Measurements from ENCODE around the gene POP7. TPM values are rescaled to one million over a fixed set of nuclear protein-coding genes. Genes with fewer than 3 reads are reported as not detected.
"Not testable (repeated sequence)": the region's sequence is repeated elsewhere in the genome, so short reads cannot be mapped to it uniquely, and the experiment has no call there.

Gene POP7
- total RNA-seq, 1 experiment from 2014 or later, result 92.8 TPM

- H3K9me3 ChIP-seq, result no peaks in the 10 kb centered on the region
- H3K27me3 ChIP-seq, result peaks cover 3% of the 10 kb centered on the region
- no peak for DNase-seq
- peaks cover 22% of the 10 kb centered on the region for H3K36me3 ChIP-seq
- no peak overlapping the region for H3K4me3 ChIP-seq
Measured at GRCh38 chr7:100708395-100708794, 2.5 kb downstream of the POP7 start.

GRCh38 chr7:100710452-100710851 lies 4.5 kb downstream of the POP7 start:
- no peak for DNase-seq
- Histone ChIP-seq H3K9me3 (no peaks in the 10 kb centered on the region), H3K27me3 (no peaks in the 10 kb centered on the region), H3K4me3 (no peak overlapping the region), H3K36me3 (peaks cover 22% of the 10 kb centered on the region)

GRCh38 chr7:100711369-100711768 lies 5.4 kb downstream of the POP7 start:
- Histone ChIP-seq H3K27me3 (no peaks in the 10 kb centered on the region), H3K9me3 (no peaks in the 10 kb centered on the region), H3K4me3 (no peak overlapping the region), H3K36me3 (peaks cover 22% of the 10 kb centered on the region)
- DNase-seq, result no peak

- H3K27me3 ChIP-seq, result no peaks in the 10 kb centered on the region
- H3K9me3 ChIP-seq, result no peaks in the 10 kb centered on the region
- H3K36me3 ChIP-seq, result no peaks in the 10 kb centered on the region
- H3K4me3 ChIP-seq, result no peak overlapping the region
- DNase-seq, result no peak
Measured at GRCh38 chr7:100714725-100715124, 8.8 kb downstream of the POP7 start.

- H3K36me3 ChIP-seq, H3K9me3 ChIP-seq, H3K4me3 ChIP-seq, H3K27me3 ChIP-seq, DNase-seq: not testable (repeated sequence)
Measured at GRCh38 chr7:100717073-100717472, 11.2 kb downstream of the POP7 start.

- Histone ChIP-seq H3K27me3 (no peaks in the 10 kb centered on the region), H3K36me3 (no peaks in the 10 kb centered on the region), H3K9me3 (no peaks in the 10 kb centered on the region), H3K4me3 (no peak overlapping the region)
- no peak for DNase-seq
Measured at GRCh38 chr7:100719523-100720278, 13.8 kb downstream of the POP7 start.

GRCh38 chr7:100720279-100720670 lies 14.4 kb downstream of the POP7 start, which contains the start of gene EPO:
Gene EPO (plus strand): TSS chr7:100720468. CDS start chr7:100720981, 513 bp downstream.
- no peaks in the 10 kb centered on the region for H3K9me3 ChIP-seq
- no peaks in the 10 kb centered on the region for H3K27me3 ChIP-seq
- no peaks in the 10 kb centered on the region for H3K36me3 ChIP-seq
- no peak for DNase-seq
- no peak within 1 kb of the TSS for H3K4me3 ChIP-seq

- Histone ChIP-seq H3K36me3 (no peaks in the 10 kb centered on the region), H3K27me3 (no peaks in the 10 kb centered on the region), H3K9me3 (no peaks in the 10 kb centered on the region), H3K4me3 (no peak overlapping the region)
- no peak for DNase-seq
Measured at GRCh38 chr7:100720671-100721504, 15.0 kb downstream of the POP7 start.

- Histone ChIP-seq H3K27me3 (no peaks in the 10 kb centered on the region), H3K4me3 (no peak overlapping the region), H3K9me3 (no peaks in the 10 kb centered on the region), H3K36me3 (no peaks in the 10 kb centered on the region)
- DNase-seq, result no peak
Measured at GRCh38 chr7:100721505-100721812, 15.5 kb downstream of the POP7 start.

- Histone ChIP-seq H3K36me3 (no peaks in the 10 kb centered on the region), H3K4me3 (no peak overlapping the region), H3K9me3 (no peaks in the 10 kb centered on the region), H3K27me3 (no peaks in the 10 kb centered on the region)
- DNase-seq, result no peak
Measured at GRCh38 chr7:100722480-100723212, 16.7 kb downstream of the POP7 start.

- no peaks in the 10 kb centered on the region for H3K27me3 ChIP-seq
- H3K9me3 ChIP-seq, result no peaks in the 10 kb centered on the region
- H3K4me3 ChIP-seq, result no peak overlapping the region
- no peaks in the 10 kb centered on the region for H3K36me3 ChIP-seq
- no peak for DNase-seq
Measured at GRCh38 chr7:100723732-100724275, 17.9 kb downstream of the POP7 start.

- not testable (repeated sequence) for H3K9me3 ChIP-seq, H3K36me3 ChIP-seq, H3K27me3 ChIP-seq, H3K4me3 ChIP-seq, DNase-seq
Measured at GRCh38 chr7:100724364-100724763, 18.4 kb downstream of the POP7 start.

- Histone ChIP-seq H3K4me3 (no peak overlapping the region), H3K9me3 (no peaks in the 10 kb centered on the region), H3K36me3 (no peaks in the 10 kb centered on the region), H3K27me3 (no peaks in the 10 kb centered on the region)
- DNase-seq, result peak; percentile 79
Measured at GRCh38 chr7:100726996-100727761, 21.3 kb downstream of the POP7 start.

- Histone ChIP-seq H3K4me3 (no peak overlapping the region), H3K27me3 (no peaks in the 10 kb centered on the region), H3K9me3 (no peaks in the 10 kb centered on the region), H3K36me3 (no peaks in the 10 kb centered on the region)
- no peak for DNase-seq
Measured at GRCh38 chr7:100728196-100728595, 22.3 kb downstream of the POP7 start.

GRCh38 chr7:100730136-100730800 lies 24.3 kb downstream of the POP7 start:
- Histone ChIP-seq H3K27me3 (no peaks in the 10 kb centered on the region), H3K36me3 (no peaks in the 10 kb centered on the region), H3K9me3 (no peaks in the 10 kb centered on the region), H3K4me3 (no peak overlapping the region)
- DNase-seq, result no peak

All from MG63 (cell line).